Right ventricle myocardium inferior (tissue), 1 donor: ENCODE data around the gene BIN2. TPM values are rescaled to one million over a fixed set of nuclear protein-coding genes. Genes with fewer than 3 reads are reported as not detected.
A peak's percentile ranks its signal among the peaks of the same experiment; 100 is the strongest.
"Not testable (repeated sequence)": the region's sequence is repeated elsewhere in the genome, so short reads cannot be mapped to it uniquely, and the experiment has no call there.

Experiments
- ATAC-seq: fragments of 200-7000 bp; cut with Tn5 transposase; one replicate; pipeline ENCODE4 v1.9.1; 2020; ENCODE audit warnings: mild to moderate bottlenecking, moderate library complexity
- DNase-seq: peaks from one replicate; pipeline ENCODE4 v3.0.0; 2021; ENCODE audit errors: missing footprints
- intact Hi-C: fragments of 100-400 bp; cut with DNase I; formaldehyde crosslinking; loops from one replicate; pipeline ENCODE4 v1.11.0; 2022
- total RNA-seq: library from RNA; stranded (reverse); fragmentation: NEBNext Ultra II Directional; extraction: Animal tissue kit (Norgen Biotek cat#: 25700); gene quantifications from one replicate; pipeline ENCODE4 v1.2.1, GENCODE V29; 2021
- donor health status: DM: no; HTN: yes; CAD: no; lungs with severe emphysema.

The BIN2 gene
- total RNA-seq, 1 donor from 2014 or later: 2.0 TPM

DNA sequence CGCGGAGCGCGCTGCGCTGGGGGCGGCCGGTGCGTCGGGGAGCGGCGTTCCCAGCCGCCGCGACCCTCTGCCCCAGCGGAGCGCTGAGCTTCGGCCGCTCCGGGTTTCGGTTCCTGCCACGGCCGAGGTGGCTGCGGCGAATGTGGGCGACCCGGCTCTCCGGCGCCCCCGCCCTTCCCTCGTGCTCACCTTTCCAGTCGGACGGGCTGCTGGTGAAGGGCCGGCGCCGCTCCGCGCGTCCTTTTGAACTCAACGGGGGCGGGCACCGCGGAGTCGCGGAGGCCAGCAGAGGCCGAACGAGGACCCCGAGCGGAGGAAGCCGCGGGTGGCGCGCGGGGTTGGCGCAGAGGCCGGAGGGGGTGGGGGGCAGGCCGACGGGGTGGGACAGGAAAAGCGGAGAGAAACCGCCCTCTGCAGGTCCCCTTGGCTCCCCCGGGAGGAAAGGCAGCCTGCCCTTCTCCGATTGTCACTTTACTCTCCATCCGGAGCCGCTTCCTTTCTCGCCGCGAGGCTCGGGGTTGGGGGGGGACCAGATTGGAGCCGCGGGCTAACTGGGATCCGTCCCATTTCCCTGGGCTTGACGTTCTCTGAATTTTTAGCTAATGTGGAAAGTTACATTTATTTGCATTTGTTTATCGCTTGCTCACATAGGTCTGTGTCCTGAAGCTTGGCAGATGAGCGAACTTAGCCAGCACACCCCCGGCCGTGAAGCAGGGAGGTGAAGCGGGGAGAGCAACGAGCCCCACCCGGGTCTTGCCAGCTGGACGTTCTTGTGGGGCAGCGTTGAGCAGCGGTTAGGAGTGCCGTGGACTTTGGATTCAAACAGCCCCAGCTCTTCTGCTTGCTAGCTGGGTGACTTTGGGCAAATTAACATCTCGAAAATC, 53.7 kb downstream of the BIN2 start, which contains the start of gene SMAGP:
Gene SMAGP (minus strand): TSS at position 349 of the 884 bp plus-strand sequence. CDS start 1,137 bp downstream, outside the sequence.
- peak; percentile 81 for DNase-seq
- intact Hi-C loops: no loop called here
- ATAC-seq: peak; percentile 65

DNA sequence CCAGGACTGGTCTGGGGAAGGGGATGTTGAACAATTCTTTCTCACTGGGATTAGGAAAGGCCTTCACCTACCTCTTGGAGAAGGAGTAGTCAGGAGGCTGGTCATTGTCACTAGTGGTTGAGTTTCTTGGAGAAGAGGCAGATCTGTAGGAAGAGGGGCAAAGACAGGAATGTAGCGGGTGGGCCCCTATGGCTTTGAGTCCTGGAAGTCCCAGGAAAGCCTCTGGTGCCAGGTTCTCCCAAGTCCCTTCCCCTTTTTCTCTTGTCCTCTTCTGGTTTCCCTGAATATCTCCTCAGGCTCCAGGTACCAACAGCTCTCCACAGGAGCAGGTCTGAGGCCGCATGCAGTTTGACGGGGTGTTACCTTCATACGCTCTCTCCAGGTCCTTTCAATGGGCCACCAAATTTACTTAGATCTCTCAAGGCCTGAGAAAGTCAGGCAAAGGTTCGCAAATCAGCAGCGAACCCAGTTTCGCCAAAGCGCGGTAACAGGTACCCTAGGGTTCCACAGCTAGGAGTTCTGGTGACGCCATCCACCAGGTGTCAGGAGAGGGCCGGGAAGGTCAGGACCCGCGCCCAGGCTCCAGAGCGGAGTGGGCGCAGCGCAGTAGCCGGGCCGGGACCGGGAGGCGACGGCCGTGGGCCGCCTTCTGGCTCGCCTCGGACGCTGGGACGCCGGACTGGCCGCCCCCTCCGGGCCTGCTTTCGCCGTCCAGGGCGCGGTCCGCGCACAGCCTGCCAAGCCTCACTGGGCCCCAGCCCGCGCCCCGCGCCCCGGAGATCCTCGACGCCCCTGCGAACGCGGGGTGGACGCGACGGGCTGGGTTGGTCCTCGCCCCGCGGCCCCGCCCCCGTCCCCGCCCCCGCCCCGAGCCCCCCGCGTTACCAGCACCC, 54.6 kb downstream of the BIN2 start:
- no peak for DNase-seq
- intact Hi-C loops: loop anchor here (1.0 kb wide), 1 partner anchor 72 kb away; no protein-coding TSS in a partner anchor
- ATAC-seq: peak; percentile 40

DNA sequence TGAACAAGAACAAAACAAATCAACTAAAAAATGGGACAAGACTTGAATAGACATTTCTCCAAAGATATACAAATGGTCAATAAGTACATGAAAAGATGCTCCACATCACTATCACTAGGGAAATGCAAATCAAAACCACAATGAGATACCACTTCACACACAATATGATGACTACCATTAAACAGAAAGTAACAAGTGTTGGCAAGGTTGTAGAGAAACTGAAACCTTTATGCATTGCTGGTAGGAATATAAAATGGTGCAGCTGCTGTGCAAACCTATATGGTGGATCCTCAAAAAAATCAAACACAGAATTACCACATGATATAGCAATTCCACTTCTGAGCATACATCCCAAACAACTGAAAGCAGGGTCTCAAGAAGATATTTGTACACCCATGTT, 59.0 kb downstream of the BIN2 start:
- DNase-seq: no peak
- intact Hi-C loops: no loop called here
- ATAC-seq: no peak

DNA sequence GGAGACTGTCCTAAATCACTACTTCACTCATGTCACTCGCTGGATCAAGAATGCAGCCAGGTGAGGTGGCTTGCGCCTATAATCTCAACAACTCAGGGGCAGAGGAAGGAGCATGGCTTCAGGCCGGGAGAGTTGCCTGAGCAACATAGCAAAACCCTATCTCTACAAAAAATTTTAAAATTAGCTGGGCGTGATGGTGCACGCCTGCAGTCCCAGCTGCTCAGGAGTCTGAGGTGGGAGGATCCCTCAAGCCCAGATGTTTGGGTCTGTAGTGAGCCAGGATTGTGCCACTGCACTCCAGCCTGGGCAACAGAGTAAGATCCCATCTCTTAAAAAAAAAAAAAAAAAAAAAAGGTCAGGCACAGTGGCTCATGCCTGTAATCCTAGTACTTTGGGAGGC, 59.7 kb downstream of the BIN2 start:
- intact Hi-C loops: no loop called here
- ATAC-seq: no peak
- no peak for DNase-seq

DNA sequence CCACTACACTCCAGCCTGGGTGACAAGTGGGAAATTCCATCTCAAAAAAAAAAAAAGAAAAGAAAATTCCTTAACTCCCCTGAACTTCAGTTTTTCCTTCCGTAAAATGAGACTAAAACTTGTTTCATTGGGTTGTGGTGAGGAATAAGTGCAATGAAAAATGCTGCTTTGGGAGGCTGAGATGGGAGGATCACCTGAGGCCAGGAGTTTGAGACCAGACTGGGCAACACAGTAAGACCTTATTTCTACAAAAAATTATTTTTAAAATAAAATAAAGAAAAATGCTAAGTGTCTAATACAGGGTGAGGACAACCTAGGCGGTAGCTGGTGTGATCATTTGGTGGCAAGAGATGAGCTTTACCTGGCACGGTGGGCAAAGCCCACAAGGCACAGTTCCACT, 60.6 kb downstream of the BIN2 start:
- intact Hi-C loops: no loop called here
- DNase-seq (no peak), ATAC-seq (no peak)

DNA sequence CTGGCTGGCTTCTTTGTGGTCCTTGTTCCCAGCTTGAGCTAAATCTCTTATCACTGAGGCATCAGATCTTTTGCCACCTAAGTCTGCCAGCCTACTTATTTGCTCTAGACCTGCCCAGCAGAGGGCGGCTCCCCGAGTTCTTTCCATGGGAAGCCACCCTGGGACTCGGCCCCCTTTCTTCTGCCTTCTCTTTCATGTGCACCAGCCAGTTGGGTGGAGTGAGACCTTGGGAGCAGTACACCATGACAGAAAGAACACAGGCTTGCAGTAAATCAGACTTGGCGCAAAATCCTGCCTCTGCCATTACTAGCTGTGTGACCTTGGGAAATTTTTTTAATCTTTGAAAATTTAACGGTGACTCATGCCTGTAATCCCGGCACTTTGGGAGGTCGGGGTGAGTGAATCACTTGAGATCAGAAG, 61.2 kb downstream of the BIN2 start:
- ATAC-seq (no peak), DNase-seq (no peak)
- intact Hi-C loops: no loop called here

DNA sequence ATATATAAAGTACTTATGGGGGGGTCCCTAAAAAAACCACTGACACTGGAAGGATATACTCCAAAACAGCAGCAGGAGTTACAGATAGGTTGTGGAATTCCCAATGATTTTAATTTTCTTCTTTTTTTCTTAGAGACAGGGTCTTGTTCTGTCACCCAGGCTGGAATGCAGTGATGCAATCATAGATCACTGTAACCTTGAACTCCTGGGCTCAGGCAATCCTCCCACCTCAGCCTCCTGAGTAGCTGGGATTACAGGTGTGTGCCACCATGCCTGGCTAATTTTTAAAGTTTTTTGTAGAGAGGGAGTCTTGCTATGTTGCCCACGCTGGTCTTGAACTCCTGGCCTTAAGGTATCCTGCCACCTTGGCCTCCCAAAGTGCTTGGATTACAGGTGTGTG, 64.4 kb downstream of the BIN2 start:
- DNase-seq, ATAC-seq, intact Hi-C loops: not testable (repeated sequence)

DNA sequence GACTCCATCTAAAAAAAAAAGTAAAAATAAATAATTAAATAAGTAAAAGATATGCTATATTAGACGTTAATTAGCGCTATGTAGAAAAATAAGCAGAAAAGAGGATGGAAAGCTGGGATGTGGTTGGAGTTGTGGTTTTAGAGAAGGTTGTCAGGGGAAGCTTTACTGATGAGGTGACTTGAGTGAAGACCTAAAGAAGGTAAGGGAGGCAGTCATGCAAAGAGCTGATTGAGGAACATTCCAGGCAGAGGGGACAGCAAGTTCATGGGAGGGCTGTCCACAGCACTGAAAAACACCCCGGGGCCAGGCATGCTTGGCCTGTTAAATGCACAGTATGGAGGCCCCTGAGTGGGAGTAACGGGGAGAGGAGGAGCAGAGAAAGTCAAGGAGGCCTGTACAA, 69.4 kb downstream of the BIN2 start:
- DNase-seq: no peak
- ATAC-seq: no peak
- intact Hi-C loops: no loop called here

DNA sequence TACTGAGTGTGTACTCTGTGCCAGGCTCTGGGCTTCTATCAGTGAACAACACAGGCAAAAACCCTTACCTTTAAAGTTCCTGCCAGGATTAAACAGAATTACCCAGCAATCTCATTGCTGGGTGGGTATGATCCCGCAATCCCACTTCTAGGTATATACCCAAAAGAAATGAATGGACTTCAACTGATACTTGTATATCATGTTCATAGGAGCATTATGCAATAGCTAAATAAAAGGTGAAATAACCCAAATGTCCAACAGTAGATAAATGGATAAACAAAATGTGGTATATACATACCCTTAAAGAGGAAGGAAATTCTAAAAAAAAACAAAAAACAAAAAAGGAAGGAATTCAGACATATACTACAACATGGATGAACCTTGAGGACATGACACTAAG, 70.7 kb downstream of the BIN2 start:
- DNase-seq (no peak), ATAC-seq (no peak)
- intact Hi-C loops: no loop called here

DNA sequence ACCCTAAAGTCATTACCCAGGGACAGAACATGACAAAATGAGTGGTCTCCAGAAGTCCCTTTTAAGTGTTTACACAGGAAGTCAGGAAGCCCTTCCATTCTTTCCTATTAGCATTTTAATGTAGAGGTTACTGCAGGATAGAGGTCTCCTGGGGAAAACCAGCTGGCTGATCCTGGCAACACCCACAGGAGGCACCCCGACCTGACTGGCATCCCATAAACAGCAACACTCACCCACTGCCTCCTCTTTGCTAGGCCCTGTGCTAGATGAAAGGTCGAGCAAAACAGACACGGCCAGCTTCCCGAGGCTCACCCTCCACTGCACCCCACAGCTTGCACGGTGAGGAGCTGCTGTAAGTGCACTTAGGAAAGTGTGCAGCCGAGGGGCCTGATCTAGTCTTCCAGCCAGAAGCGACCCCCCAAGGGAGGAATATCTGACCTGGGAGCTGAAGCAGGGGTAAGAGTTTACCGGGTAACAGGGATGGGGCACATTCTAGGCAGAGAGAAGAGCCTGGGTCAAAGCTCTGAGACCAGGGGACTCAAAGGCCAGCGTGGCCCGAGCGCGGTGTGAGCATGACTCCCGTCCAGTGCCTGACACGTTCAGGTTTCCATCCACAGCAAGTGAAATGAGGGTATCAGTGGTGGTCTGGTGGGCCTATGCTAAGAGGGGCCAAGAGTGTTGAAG, 76.3 kb downstream of the BIN2 start:
- no peak for ATAC-seq

DNA sequence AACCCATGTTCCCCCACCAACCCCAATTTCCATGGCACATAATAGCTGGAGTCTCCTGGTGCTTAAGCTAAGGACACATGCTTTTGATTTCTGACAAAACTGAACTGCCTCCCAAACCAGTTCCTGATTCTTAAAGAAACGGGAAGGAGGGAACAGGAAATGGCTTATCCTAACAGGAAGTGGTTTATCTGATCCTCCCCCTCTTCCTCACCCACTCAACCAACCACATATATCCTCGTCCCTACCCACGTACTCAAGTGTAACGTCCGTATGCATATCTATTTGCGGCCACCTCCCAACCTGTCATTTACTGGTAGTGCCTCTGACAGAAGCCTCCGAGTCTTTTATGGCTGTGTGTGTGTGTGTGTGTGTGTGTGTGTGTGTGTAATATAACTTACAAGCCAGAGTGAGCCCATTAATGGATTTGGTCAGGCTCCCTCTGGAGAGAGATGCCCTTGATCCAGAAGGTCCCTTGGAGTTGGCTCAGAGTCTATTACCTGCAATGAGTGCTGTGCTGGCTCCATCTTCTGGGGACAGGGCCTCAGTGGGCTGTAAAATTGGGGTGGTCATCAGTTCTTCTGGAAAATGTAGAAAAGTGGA, 77.6 kb downstream of the BIN2 start:
- DNase-seq (no peak), ATAC-seq (peak; percentile 43)
- intact Hi-C loops: no loop called here

More for the DNA sequence above, 76.3 kb downstream of the BIN2 start:
- DNase-seq: no peak
- intact Hi-C loops: no loop called here

DNA sequence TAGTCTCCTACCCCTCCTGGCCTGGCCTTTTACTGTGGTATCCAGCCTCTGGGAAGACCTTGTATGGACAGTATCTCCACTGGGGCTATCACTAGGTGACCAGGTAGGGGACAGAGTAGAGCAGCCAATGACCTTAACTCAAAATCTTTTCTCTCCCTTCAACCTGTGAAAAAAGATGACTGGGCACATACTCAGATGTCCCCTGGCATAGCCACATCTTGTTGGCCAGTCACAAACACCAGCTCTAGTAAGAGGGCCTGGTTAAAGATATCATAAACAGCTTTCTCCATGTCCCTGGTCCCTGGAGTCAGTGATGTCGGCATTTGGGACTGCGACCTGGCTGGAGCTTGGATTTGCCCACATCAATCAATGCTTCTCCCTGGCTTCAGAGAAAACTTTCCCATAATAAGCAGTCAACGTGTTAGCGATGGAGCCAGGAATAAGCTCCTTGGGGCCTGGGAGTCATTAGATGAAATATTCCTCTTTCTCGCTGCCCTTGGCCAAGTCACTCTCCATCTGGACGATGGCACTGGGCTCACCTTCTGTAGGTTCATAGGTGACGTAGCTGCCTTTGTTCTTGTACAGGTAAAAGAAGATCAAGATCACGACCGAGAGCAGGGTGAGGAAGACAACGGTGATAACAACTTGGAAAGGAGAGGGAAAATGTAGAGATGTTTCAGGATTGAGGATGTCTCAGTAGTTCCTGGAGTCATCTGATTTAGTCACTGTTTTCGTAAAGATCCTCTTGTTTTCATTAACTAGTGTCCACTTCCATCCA, 78.3 kb downstream of the BIN2 start:
- intact Hi-C loops: no loop called here

DNA sequence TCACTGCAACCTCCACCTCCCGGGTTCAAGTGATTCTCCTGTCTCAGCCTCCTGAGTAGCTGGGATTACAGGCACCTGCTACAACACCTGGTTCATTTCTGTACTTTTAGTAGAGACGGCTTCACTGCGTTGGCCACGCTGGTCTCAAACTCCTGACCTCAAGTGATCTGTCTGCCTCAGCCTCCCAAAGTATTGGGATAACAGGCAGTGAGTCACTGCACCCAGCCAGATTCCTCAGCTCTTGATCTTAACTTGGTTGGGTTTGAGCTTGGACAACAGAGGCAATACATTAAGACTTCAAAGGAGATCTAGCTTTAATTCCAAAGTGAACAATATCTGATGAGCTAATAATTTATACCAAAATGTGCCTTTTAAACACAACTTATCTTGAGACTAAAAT, 79.7 kb downstream of the BIN2 start:
- ATAC-seq (no peak), DNase-seq (no peak)
- intact Hi-C loops: no loop called here

More for the DNA sequence above, 78.3 kb downstream of the BIN2 start:
- DNase-seq (no peak), ATAC-seq (no peak)

DNA sequence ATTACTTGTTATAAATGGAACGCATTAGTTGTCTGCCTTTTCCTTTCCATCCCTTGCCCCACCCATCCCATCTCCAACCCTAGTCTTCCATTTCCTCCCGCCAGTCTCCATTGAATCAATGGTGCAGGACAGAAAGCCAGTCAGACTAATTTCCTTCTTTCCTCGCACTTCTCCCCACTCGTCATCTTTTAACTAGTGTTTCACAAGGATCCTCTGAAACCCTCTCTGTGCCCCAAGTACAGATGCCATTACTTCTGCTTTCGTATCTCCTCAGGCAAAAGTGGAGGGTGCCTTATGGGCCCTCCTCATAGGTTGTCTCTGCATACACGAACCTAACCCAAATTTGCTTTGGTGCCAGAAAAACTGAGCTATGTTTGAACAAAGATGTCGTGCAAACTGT, 81.1 kb downstream of the BIN2 start:
- intact Hi-C loops: no loop called here
- DNase-seq (no peak), ATAC-seq (no peak)

DNA sequence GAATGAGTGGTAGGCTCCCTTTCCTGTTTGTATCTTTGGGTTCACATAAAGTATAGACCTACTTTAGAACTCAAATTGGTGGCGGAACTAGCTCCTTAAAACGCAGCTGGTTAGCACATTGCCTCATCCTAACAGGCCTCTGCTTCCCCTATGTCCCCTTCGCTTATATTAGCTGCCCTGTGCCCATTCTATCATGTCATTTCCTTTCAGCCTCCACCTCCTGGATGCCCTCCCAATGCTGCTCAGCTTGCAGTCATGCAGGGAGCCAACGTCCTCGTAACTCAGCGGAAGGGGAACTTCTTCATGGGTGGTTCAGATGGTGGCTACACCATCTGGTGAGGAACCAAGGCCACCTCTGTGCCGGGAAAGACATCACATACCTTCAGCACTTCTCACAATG, 81.9 kb downstream of the BIN2 start:
- intact Hi-C loops: no loop called here
- no peak for ATAC-seq
- DNase-seq: peak; percentile 71

DNA sequence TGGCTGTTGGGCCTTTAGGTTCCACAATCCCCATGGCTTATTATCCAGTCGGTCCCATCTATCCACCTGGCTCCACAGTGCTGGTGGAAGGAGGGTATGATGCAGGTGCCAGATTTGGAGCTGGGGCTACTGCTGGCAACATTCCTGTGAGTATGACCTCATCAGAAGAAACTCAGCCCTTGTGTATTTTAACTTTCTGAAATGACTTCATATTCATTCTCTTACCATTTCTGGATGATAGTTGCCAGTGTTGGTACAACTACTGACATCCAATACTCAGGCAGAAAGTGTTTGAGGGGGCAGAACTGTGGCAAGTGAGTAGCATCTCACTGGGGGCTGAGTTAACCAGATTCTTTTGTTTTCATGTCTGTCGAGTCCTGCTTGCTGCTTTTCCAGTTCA, 83.0 kb downstream of the BIN2 start:
- intact Hi-C loops: no loop called here
- ATAC-seq (no peak), DNase-seq (no peak)

DNA sequence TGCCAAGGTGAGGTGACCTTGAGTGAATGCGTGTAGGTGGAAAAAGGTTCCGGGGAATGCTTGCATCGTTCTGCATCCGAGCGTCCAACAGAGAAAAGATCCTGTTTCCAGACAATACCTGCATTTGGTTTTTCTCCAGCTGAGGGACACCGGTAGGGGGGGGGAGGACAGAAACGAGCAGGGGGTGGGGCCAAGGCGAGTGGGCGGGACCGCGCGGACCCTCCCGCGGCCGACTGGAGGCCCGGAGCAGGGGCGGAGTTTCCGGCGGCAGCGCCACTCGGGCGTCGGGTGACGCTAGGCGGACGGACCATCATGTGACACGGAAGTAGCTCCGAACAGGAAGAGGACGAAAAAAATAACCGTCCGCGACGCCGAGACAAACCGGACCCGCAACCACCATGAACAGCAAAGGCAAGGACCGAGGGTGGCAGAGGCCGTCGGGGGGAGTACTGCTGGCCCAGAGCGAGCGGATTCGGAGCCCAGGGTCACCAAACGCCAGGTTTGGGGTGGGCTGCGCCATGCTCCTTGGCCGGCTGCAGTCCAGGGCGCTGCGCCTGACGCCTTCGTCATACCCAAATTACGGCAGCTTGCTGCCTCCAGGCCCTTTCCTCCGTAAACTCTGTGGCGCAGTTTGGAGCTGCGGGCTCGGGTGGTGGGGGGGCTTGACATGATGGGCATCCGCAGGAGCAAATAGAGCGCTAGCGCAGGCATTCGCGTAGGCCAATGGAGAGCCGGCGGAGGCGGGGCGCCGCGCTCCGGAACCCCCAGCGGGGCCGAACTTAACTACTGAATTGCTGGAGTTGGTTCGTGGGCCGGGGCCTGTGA, 85.3 kb downstream of the BIN2 start, which contains the start of gene DAZAP2:
Gene DAZAP2 (plus strand): TSS at position 317 of the 825 bp plus-strand sequence. CDS start 82 bp downstream, at position 399.
- intact Hi-C loops: loop anchor here (1.0 to 10.0 kb wide), 4 partner anchors 19 to 194 kb away; partner anchors contain the start of genes CSRNP2, LETMD1 and TFCP2
- ATAC-seq: peak; percentile 99
- DNase-seq: peak; percentile 97
